Memory B cell (primary cell): Measurements from ENCODE around the gene IHH.

Experiments used
- ATAC-seq: fragments of 150-1000 bp; cut with Tn5 transposase; 2 replicates; pipeline ENCODE4 v1.10.0; 2021; ENCODE audit warnings: low read depth, mild to moderate bottlenecking, moderate library complexity
- DNase-seq, 2 donors: peaks; one replicate each; pipeline ENCODE4 v3.0.0; 2022; ENCODE audit warnings: low spot score in 2 of 2
- H3K27ac Mint-ChIP-seq: one replicate; pipeline ENCODE4 v1.8.0; 2022; ENCODE audit warnings: mild to moderate bottlenecking, moderate library complexity, mixed read lengths
- H3K27me3 Mint-ChIP-seq: one replicate; pipeline ENCODE4 v1.8.0; 2022; ENCODE audit warnings: mixed read lengths
- H3K36me3 Mint-ChIP-seq: one replicate; pipeline ENCODE4 v1.8.0; 2022; ENCODE audit warnings: mild to moderate bottlenecking, mixed read lengths
- H3K4me1 Mint-ChIP-seq: one replicate; pipeline ENCODE4 v1.8.0; 2022; ENCODE audit warnings: mixed read lengths
- H3K4me3 Mint-ChIP-seq: one replicate; pipeline ENCODE4 v1.8.0; 2022; ENCODE audit warnings: mild to moderate bottlenecking, moderate library complexity, mixed read lengths
- H3K9me3 Mint-ChIP-seq: one replicate; pipeline ENCODE4 v1.8.0; 2022; ENCODE audit warnings: mixed read lengths

The IHH gene

GRCh38 chr2:219060821-219061791 is at the start of gene IHH:
Gene IHH (minus strand): TSS chr2:219060921. CDS start chr2:219060467, 454 bp downstream.
- Mint-ChIP-seq H3K4me3 (peak within 1 kb of the TSS; percentile 47), H3K27ac (peak within 1 kb of the TSS; percentile 13), H3K27me3 (peaks cover 23% of the 10 kb centered on the region), H3K4me1 (peaks cover 13% of the 10 kb centered on the region), H3K9me3 (no peaks in the 10 kb centered on the region), H3K36me3 (no peaks in the 10 kb centered on the region)
- DNase-seq (peak in 1 of 2 donors; percentile 17), ATAC-seq (no peak)

- no peak overlapping the region for H3K27ac Mint-ChIP-seq
- H3K4me3 Mint-ChIP-seq, result no peak overlapping the region
- DNase-seq (no peak), ATAC-seq (no peak)
- H3K9me3 Mint-ChIP-seq, result no peaks in the 10 kb centered on the region
- peaks cover 26% of the 10 kb centered on the region for H3K4me1 Mint-ChIP-seq
- peaks cover 23% of the 10 kb centered on the region for H3K36me3 Mint-ChIP-seq
- no peaks in the 10 kb centered on the region for H3K27me3 Mint-ChIP-seq
Measured at GRCh38 chr2:219109471-219109870, 48.8 kb upstream of the IHH start.

GRCh38 chr2:219107758-219108157 is 47.0 kb upstream of the IHH start:
- Mint-ChIP-seq H3K9me3 (no peaks in the 10 kb centered on the region), H3K4me3 (no peak overlapping the region), H3K4me1 (peaks cover 14% of the 10 kb centered on the region), H3K27me3 (no peaks in the 10 kb centered on the region), H3K36me3 (peaks cover 21% of the 10 kb centered on the region), H3K27ac (no peak overlapping the region)
- no peak for ATAC-seq
- DNase-seq, result no peak

DNA sequence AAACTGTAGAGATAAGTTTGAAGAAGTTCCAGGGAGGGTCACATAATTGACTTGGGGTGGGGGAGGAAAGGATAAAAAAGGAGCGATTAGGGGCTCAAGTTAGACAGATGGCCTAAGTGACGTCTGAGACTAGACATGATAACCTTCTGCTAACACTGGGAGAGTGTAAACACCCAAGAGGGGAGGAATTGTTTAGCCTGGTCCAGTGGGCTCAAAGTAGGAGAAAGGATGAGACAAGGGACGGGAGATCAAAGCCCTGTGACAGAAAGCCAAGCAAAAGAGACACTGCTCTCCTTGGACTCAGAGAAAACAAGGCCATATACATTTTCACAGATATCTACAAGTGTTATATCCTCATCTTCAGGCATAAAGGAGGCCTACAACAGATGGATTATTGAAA is 45.5 kb upstream of the IHH start:
- DNase-seq, result no peak
- Mint-ChIP-seq H3K4me1 (peaks cover 9% of the 10 kb centered on the region), H3K27me3 (no peaks in the 10 kb centered on the region), H3K36me3 (peaks cover 20% of the 10 kb centered on the region), H3K27ac (no peak overlapping the region), H3K9me3 (no peaks in the 10 kb centered on the region), H3K4me3 (no peak overlapping the region)
- ATAC-seq, result no peak

GRCh38 chr2:219104107-219105035 is 43.6 kb upstream of the IHH start:
- H3K27ac Mint-ChIP-seq, result no peak overlapping the region
- no peak overlapping the region for H3K4me3 Mint-ChIP-seq
- H3K27me3 Mint-ChIP-seq, result no peaks in the 10 kb centered on the region
- DNase-seq (no peak), ATAC-seq (peak; percentile 55)
- H3K36me3 Mint-ChIP-seq, result peaks cover 14% of the 10 kb centered on the region
- H3K4me1 Mint-ChIP-seq, result peaks cover 9% of the 10 kb centered on the region
- H3K9me3 Mint-ChIP-seq, result no peaks in the 10 kb centered on the region

GRCh38 chr2:219099329-219099728 is 38.6 kb upstream of the IHH start:
- ATAC-seq, result no peak
- Mint-ChIP-seq H3K27ac (no peak overlapping the region), H3K9me3 (no peaks in the 10 kb centered on the region), H3K4me1 (no peaks in the 10 kb centered on the region), H3K4me3 (no peak overlapping the region), H3K36me3 (peaks cover 9% of the 10 kb centered on the region), H3K27me3 (no peaks in the 10 kb centered on the region)
- no peak for DNase-seq

DNA sequence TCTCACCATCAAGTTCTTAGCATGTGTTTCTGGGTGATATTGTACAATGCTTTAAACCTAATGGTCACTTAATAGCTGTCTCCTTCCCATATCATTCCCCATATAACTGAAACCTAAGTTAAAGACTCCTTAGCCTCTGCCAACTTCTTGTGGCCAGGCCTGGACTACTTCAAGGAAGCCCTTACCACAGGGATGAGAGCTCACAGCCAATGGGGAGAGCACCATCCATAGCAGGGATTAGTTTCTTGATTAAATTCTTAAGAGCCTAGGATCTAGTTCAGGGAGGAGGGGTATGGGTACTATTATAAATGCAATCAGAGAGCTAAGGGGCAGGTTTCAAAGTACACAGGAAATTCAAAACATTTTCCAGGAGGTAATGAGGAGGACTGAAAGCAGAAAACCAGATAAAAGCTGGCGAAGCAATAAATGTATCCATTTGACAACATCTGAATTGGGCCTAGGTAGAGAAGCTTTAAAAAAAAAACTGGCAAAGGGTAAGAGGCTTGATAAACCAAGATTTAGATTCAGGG is 34.8 kb upstream of the IHH start:
- ATAC-seq (no peak), DNase-seq (no peak)
- peaks cover 2% of the 10 kb centered on the region for H3K4me1 Mint-ChIP-seq
- H3K9me3 Mint-ChIP-seq, result no peaks in the 10 kb centered on the region
- peaks cover 18% of the 10 kb centered on the region for H3K36me3 Mint-ChIP-seq
- no peak overlapping the region for H3K27ac Mint-ChIP-seq
- H3K4me3 Mint-ChIP-seq, result no peak overlapping the region
- H3K27me3 Mint-ChIP-seq, result no peaks in the 10 kb centered on the region

DNA sequence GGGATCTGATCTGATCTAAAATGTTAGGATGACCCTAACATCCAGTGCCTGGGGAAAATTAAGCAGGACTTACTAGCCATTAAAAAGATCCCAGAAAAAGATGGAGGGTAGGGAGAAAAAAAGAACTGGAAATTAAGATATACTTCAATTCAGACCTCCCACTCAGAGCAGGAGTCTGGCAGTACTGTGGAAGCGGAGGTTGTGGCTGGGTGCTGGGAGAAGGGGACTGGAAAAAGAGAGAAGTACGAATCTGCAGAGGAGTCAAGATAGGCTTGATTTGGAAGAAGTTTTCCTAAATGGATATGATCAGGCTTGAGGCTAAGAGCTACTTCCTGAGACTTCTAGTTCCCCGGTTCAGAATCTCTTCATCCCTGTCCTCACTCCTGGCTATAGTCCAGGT is 33.5 kb upstream of the IHH start:
- H3K4me1 Mint-ChIP-seq, result peaks cover 2% of the 10 kb centered on the region
- no peak overlapping the region for H3K4me3 Mint-ChIP-seq
- H3K36me3 Mint-ChIP-seq, result peaks cover 23% of the 10 kb centered on the region
- no peaks in the 10 kb centered on the region for H3K27me3 Mint-ChIP-seq
- H3K9me3 Mint-ChIP-seq, result no peaks in the 10 kb centered on the region
- ATAC-seq (no peak), DNase-seq (no peak)
- no peak overlapping the region for H3K27ac Mint-ChIP-seq

DNA sequence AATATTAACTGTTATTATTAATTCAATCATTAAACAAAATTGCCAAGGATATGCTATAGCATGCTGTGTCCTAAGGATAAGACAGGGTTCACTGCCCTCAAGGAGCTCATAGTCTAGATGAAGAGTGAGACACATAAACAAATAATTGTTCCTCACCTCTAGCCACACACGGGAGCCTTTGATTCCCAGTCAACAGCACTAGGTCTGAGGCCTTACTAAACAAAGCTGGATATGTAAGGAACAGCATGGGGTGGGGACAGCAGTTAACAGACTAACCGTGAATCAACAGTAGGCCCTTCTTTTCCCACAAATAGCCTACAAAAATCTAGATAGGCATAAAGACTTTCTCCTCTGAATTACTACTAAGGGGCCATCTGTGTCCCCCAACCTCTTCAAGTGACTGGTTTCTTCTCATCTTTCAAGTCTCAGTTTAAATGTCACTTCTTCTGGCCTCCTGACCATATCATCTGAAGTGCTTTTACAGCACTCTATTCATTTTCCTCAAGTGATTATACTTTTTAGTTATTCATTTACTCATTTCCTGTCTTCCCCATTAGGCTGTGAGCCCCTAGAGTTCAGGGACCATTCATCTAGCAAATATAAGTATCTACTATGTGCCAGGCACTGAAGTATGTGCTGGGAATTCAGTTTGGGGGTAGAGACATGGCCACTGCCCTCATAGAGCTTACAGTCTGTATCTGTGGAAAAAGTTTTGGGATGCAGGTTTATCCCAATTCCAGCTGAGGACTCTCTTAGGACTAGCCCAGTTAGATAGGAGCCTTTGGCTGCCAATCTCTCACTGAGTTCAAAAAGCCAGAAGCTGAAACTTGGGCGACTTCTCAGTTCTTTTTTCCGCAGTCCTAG is 29.9 kb upstream of the IHH start:
- peaks cover 27% of the 10 kb centered on the region for H3K36me3 Mint-ChIP-seq

GRCh38 chr2:219089330-219089729 is 28.6 kb upstream of the IHH start:
- ATAC-seq, result no peak
- H3K9me3 Mint-ChIP-seq, result no peaks in the 10 kb centered on the region
- no peaks in the 10 kb centered on the region for H3K27me3 Mint-ChIP-seq
- H3K27ac Mint-ChIP-seq, result no peak overlapping the region
- peaks cover 23% of the 10 kb centered on the region for H3K36me3 Mint-ChIP-seq
- no peak for DNase-seq
- H3K4me1 Mint-ChIP-seq, result peaks cover 4% of the 10 kb centered on the region
- no peak overlapping the region for H3K4me3 Mint-ChIP-seq

More for the DNA sequence above, 29.9 kb upstream of the IHH start:
- DNase-seq, result no peak
- ATAC-seq, result no peak
- H3K4me3 Mint-ChIP-seq, result no peak overlapping the region
- H3K4me1 Mint-ChIP-seq, result peaks cover 4% of the 10 kb centered on the region
- no peaks in the 10 kb centered on the region for H3K9me3 Mint-ChIP-seq
- no peaks in the 10 kb centered on the region for H3K27me3 Mint-ChIP-seq
- H3K27ac Mint-ChIP-seq, result no peak overlapping the region

GRCh38 chr2:219087848-219088247 is 27.1 kb upstream of the IHH start:
- DNase-seq (no peak), ATAC-seq (no peak)
- Mint-ChIP-seq H3K36me3 (peaks cover 16% of the 10 kb centered on the region), H3K27me3 (no peaks in the 10 kb centered on the region), H3K9me3 (no peaks in the 10 kb centered on the region), H3K4me3 (no peak overlapping the region), H3K4me1 (peaks cover 4% of the 10 kb centered on the region), H3K27ac (no peak overlapping the region)

DNA sequence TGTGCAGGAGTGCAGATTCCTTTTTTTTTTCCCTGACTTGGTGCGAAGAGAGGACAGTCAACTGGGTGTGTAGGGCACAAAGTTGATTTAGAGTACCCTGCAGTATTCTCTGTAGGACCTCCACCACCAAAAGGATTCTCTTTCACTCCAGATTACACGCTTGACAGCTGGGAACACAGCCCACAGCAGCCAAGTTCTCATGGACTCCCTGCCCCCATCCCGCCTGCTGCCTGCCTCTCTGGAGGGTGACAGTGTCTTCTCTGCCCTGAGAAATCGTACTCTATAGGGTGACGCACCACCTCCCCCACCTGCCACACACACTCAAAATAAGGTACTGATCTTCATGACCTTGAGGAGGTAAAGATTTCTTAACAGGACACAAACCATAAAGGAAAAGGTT is 26.6 kb upstream of the IHH start:
- Mint-ChIP-seq H3K27me3 (no peaks in the 10 kb centered on the region), H3K27ac (no peak overlapping the region), H3K9me3 (no peaks in the 10 kb centered on the region), H3K4me1 (peaks cover 7% of the 10 kb centered on the region), H3K36me3 (peaks cover 16% of the 10 kb centered on the region), H3K4me3 (no peak overlapping the region)
- DNase-seq, result no peak
- ATAC-seq, result no peak

- H3K4me1 Mint-ChIP-seq, result peaks cover 14% of the 10 kb centered on the region
- no peak for DNase-seq
- no peak for ATAC-seq
Measured at GRCh38 chr2:219086196-219086595, 25.5 kb upstream of the IHH start.

More at GRCh38 chr2:219086196-219086595, 25.5 kb upstream of the IHH start:
- peaks cover 16% of the 10 kb centered on the region for H3K36me3 Mint-ChIP-seq
- no peaks in the 10 kb centered on the region for H3K27me3 Mint-ChIP-seq
- H3K4me3 Mint-ChIP-seq, result no peak overlapping the region
- H3K27ac Mint-ChIP-seq, result no peak overlapping the region
- H3K9me3 Mint-ChIP-seq, result no peaks in the 10 kb centered on the region
